Retinal pigment epithelial cell (primary cell): ENCODE measurements around the gene NDUFA11.
"Not testable (repeated sequence)": the region's sequence is repeated elsewhere in the genome, so short reads cannot be mapped to it uniquely, and the experiment has no call there.

Source experiments
- DNase-seq: peaks from one replicate; pipeline ENCODE4 v3.0.0-alpha.2; 2010; ENCODE audit warnings: low read depth
- H3K4me3 ChIP-seq: 2 replicates; pipeline ENCODE4 v1.5.1; 2011; ENCODE audit warnings: mild to moderate bottlenecking, low read length, control low read depth, moderate library complexity
- TF ChIP-seq, protein P1 (sequence below): conservative IDR thresholded peaks from 2 replicates; pipeline ENCODE4 v1.5.1; 2011; ENCODE audit warnings: low read depth, low read length, control low read depth, inconsistent platforms

NDUFA11 gene

DNA sequence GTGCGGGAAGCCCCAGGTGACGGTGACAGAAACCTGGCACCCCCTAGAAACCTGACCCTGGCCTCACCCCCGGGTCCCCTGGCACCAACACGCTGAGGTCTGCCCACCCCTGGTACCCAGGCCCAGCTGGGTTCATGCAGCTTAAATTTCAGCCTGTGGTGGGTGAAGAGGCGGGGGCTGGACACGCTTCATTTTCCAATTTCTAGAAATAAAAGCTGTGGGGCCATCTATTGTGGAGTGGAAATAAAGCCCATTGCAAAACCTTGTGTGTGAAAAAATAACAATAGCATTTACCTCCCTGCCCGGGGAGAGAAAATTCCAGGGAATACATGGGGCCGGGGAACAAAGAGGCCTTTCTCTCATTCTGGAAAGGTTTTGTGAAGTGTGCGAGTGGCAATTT, 25.7 kb downstream of the NDUFA11 start:
- no peak overlapping the region for H3K4me3 ChIP-seq
- TF ChIP-seq, protein P1, sequence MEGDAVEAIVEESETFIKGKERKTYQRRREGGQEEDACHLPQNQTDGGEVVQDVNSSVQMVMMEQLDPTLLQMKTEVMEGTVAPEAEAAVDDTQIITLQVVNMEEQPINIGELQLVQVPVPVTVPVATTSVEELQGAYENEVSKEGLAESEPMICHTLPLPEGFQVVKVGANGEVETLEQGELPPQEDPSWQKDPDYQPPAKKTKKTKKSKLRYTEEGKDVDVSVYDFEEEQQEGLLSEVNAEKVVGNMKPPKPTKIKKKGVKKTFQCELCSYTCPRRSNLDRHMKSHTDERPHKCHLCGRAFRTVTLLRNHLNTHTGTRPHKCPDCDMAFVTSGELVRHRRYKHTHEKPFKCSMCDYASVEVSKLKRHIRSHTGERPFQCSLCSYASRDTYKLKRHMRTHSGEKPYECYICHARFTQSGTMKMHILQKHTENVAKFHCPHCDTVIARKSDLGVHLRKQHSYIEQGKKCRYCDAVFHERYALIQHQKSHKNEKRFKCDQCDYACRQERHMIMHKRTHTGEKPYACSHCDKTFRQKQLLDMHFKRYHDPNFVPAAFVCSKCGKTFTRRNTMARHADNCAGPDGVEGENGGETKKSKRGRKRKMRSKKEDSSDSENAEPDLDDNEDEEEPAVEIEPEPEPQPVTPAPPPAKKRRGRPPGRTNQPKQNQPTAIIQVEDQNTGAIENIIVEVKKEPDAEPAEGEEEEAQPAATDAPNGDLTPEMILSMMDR: no peak
- no peak for DNase-seq

DNA sequence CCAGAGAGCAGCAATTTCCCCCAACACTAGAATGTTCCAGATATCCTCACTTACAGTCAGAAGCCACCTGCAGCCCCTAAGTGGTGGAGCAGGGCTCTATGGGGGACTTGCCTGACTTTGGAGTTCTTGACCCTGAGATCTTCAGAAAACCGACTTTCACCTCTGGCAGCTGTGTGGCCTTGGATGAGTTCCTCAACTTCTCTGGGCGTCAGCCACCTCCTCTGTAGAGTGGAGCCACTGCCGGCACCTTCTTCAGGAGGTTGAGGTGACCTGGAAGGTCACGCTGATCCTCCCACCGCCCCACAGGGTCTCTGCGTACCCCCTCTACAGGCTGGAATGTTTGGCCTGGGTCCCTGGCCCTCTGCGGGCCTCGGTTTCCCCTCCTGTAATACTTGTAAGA, 26.2 kb downstream of the NDUFA11 start:
- no peak for DNase-seq
- TF ChIP-seq, protein P1: no peak
- no peak overlapping the region for H3K4me3 ChIP-seq

DNA sequence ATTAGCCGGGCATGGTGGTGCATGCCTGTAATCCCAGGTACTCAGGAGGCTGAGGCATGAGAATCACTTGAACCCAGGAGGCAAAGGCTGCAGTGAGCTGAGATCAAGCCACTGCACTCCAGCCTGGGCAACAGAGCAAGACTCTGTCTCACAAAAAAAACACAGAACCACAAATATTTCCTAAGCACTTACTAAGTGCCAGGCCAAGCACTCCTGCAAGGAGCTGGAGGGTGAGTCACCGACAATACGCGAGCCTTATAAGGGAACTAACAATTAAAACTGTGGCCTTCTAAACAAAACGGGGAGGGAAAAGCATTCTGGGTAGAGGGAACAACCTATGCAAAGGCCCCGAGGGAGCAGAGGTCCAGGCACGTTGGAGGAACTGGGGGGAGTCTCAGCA, 29.1 kb downstream of the NDUFA11 start:
- DNase-seq: not testable (repeated sequence)

DNA sequence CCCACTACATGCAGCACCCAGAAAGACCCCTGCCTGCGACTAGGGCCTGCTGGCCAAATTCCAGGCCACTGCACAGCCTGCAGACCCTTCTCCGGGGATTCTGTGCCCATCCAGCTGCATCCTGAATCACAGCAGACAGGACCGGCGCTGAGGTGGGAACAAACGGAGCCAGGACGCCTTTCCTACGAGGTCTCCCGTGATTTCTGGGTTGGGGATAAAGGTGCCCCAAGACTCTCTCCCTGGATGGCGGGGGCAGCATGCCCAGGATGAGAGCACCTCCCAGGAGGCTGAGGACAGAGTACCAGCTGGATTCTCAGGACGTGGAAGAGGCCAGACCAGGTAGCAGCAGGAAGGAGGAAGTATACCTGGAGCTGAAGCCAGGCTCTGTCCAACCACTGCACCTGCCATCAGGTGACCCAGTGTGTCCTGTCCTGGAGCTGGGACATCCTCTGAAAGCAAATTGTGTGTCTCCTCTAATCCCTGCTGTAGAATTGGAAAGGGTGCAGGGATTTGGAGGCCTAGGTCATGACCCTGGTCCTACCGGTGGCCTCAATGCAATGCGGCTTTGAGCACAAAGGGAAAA, 29.9 kb downstream of the NDUFA11 start:
- TF ChIP-seq, protein P1: no peak
- H3K4me3 ChIP-seq: no peak overlapping the region
- DNase-seq: no peak

More for the DNA sequence above, 29.1 kb downstream of the NDUFA11 start:
- H3K4me3 ChIP-seq: not testable (repeated sequence)

DNA sequence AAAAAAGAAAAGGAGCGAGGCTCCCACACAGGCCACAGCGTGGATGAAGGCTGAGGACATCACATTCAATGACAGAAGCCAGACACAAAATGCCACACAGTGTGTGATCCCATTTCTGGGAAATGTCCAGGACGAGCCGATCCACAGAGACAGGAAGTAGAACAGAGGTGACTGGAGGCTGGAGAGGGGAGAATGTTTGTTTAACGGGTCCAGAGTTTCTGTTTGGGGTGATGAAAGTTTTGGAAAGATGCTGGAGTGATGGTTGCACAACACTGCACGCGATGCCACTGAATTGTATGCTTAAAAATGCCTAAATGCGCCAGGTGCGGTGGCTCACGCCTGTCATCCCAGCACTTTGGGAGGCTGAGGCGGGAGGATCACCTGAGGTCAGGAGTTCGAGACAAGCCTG, 32.6 kb downstream of the NDUFA11 start:
- no peak overlapping the region for H3K4me3 ChIP-seq
- TF ChIP-seq, protein P1: no peak
- DNase-seq: no peak

DNA sequence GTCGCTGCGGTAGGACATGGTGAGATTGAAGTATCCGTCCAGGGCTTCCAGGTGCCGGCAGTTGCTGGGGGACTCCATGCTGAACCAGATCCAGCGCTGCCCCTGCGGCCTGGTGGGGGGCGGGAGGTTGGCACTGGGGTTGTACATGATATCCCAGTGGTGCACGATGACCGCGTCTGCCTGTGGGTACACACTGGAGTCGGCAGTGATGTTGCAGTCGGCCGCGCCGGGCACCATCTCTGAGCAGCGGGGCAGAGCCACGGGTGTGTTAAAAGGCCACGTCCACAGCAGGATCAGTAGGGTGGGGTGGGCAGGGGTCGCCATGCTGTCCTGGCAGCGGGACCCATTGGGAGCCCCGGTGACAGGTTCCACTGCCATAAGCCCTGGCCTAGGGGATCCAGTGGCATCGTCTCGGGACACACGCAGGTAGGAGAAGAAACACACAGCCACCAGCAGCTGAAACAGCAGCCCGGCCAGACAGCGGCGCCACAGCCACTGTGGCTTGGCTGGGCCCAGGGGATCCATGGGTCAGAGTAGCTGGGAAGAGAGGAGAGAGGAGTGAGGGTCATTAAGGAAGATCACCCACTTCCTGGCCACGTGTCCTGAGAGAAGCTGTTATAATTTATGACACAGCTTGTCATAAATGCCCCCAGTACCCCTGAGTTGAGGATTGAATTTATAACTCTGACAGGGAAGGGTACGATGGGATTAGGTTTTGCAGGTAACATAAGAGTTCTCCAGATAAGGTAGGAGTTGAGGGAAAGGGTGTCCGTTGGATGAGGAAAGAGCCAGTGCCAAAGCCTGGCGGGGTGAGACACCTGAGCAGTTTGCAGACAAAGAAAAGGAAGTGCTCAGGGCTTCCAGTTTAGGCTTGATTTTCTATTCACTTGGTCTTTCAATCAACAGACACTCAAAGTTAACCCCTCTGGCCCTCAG, 36.1 kb downstream of the NDUFA11 start:
- H3K4me3 ChIP-seq: no peak overlapping the region
- DNase-seq: no peak
- TF ChIP-seq, protein P1: no peak

DNA sequence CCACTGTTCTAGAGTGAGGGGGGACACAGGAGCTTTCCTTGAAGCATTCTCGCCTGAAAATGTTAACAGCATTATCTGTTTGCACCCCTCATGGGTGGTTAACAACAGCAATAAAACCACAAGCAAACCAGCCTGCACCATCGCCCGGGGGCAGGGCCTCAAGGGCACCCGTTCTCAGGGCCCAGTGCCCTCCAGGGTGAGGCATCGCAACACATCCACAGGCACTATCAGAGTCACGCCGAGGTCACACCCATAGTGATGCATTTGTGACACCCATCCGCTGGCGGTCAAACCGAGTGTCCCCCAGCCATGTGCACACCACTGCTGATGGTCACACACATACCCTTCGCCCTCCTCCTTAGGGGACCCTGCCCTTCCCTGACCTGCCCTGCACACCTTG, 37.8 kb downstream of the NDUFA11 start:
- no peak for DNase-seq
- TF ChIP-seq, protein P1: no peak
- no peak overlapping the region for H3K4me3 ChIP-seq
